ENCODE results near the gene KRT83. TPM values are rescaled to one million over a fixed set of nuclear protein-coding genes. Genes with fewer than 3 reads are reported as not detected.
A peak's percentile ranks its signal among the peaks of the same experiment; 100 is the strongest.

KRT83 gene
- total RNA-seq, 1 donor from 2014 or later = not detected

DNA sequence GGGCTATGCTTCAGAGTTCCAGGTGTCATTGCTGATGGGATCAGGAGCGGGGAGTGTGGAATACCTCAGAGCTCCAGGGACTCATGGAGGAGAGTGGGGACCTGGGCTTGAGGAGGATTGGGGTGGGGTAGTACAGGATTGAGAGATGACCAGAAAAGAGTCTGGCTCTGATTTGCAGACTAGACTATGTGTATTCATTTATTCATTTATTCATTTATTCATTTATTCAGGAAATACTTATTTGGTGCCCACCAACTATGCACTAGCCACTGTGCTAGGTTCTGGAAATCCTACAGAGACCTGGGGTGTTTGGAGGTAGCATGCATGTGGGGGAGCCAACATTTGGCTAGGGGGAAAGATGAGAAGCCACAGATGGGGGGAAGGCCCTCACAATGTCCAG is 871 bp upstream of the KRT83 start:
- no peaks in the 10 kb centered on the region for H3K4me1 ChIP-seq
- no peak overlapping the region for H3K27ac ChIP-seq
- DNase-seq = no peak
- TF ChIP-seq, protein P1, sequence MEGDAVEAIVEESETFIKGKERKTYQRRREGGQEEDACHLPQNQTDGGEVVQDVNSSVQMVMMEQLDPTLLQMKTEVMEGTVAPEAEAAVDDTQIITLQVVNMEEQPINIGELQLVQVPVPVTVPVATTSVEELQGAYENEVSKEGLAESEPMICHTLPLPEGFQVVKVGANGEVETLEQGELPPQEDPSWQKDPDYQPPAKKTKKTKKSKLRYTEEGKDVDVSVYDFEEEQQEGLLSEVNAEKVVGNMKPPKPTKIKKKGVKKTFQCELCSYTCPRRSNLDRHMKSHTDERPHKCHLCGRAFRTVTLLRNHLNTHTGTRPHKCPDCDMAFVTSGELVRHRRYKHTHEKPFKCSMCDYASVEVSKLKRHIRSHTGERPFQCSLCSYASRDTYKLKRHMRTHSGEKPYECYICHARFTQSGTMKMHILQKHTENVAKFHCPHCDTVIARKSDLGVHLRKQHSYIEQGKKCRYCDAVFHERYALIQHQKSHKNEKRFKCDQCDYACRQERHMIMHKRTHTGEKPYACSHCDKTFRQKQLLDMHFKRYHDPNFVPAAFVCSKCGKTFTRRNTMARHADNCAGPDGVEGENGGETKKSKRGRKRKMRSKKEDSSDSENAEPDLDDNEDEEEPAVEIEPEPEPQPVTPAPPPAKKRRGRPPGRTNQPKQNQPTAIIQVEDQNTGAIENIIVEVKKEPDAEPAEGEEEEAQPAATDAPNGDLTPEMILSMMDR (IDR thresholded peaks at IDR 0.05) = no peak
- intact Hi-C loops (cut with DNase I) = no loop called here
- no peak for ATAC-seq
- H3K9me3 ChIP-seq = no peaks in the 10 kb centered on the region
- H3K4me3 ChIP-seq = no peak overlapping the region
- peaks cover 23% of the 10 kb centered on the region for H3K27me3 ChIP-seq
- H3K36me3 ChIP-seq = no peaks in the 10 kb centered on the region

DNA sequence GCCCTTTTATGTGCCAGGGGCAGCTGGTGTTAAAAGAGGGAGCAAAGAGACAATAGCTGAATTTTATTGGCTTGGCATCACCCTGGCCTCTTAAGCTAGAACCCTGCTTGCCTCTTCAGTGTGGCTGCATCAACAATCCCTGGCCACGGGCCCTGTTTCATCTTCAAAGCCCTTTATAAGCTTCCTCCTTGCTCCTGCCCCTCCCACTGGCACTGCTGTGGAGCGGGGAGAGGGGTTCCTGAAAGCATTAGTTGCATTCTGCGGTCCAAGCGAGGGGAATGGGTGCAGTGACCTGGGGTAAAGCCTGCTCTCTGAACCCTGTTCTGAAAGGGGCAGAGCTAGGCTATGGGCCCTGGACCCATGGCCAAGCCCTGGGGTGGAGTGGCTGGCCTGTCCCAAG is 220 bp upstream of the KRT83 start:
- H3K9me3 ChIP-seq = no peaks in the 10 kb centered on the region
- intact Hi-C loops (cut with DNase I) = no loop called here
- ATAC-seq (no peak), DNase-seq (peak; percentile 26)
- TF ChIP-seq, protein P1 (IDR thresholded peaks at IDR 0.05) = no peak
- H3K27me3 ChIP-seq = peaks cover 23% of the 10 kb centered on the region
- H3K4me1 ChIP-seq = no peaks in the 10 kb centered on the region
- H3K27ac ChIP-seq = no peak overlapping the region
- no peak overlapping the region for H3K4me3 ChIP-seq
- no peaks in the 10 kb centered on the region for H3K36me3 ChIP-seq

DNA sequence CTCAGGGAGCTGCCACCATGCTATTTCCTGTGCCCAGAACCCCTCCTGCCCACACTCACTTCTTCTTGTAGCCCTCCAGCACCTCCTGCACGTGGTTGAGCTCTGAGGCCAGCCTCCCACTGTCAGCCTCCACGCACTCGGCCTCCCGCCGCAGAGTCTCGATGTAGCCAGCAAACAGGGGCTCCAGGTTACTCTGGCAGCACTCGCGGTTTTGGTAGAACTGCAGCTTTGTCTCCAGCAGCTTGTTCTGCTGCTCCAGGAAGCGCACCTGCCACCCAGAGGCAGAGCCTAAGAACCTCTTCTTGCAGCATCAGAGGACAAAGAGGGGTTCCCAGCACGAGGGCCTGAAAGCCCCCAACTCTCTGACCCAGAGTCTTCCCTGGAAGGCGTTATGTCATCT is 2.1 kb downstream of the KRT83 start:
- Histone ChIP-seq H3K4me1 (no peaks in the 10 kb centered on the region), H3K36me3 (no peaks in the 10 kb centered on the region), H3K27me3 (peaks cover 23% of the 10 kb centered on the region), H3K9me3 (no peaks in the 10 kb centered on the region), H3K27ac (no peak overlapping the region), H3K4me3 (no peak overlapping the region)
- no peak for ATAC-seq
- TF ChIP-seq, protein P1 (IDR thresholded peaks at IDR 0.05) = no peak
- no peak for DNase-seq
- intact Hi-C loops (cut with DNase I) = no loop called here

DNA sequence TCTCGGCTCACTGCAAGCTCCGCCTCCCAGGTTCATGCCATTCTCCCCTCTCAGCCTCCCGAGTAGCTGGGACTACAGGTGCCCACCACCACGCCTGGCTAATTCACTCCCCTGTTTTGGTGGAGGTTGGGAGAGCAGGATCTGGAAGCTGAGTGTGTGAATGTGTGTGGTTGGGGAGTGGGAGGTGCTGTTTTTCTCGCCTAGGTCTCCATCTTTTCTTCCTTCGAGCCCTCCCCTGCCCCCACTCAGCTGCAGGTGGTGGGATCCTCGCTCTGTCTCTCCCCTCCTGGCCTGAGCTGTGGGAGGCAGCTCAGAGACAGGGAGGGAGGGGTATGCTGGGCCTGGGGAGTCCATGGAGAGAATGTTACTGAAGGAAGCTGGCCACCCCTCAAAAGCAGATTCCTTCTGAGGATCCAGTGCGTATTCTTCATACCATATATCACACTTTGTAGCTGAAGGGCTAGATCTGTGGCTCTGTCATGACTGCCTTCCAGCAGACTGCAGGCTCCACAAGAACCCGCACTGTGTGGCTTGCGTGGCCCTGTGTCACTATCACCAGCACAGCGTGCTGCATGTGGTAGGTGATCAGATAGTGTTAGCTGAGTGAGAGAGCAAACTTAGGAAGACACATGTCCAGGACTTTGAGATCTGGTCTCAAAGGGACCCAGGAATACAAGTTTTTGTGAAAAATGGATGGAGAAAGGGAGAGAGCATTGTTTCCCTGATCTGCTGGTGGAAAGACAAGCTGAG is 2.8 kb downstream of the KRT83 start:
- ATAC-seq (no peak), DNase-seq (no peak)
- H3K9me3 ChIP-seq = no peaks in the 10 kb centered on the region
- no peak overlapping the region for H3K4me3 ChIP-seq
- no peaks in the 10 kb centered on the region for H3K36me3 ChIP-seq
- intact Hi-C loops (cut with DNase I) = no loop called here
- no peaks in the 10 kb centered on the region for H3K4me1 ChIP-seq
- TF ChIP-seq, protein P1 (IDR thresholded peaks at IDR 0.05) = no peak
- no peak overlapping the region for H3K27ac ChIP-seq
- peaks cover 23% of the 10 kb centered on the region for H3K27me3 ChIP-seq

DNA sequence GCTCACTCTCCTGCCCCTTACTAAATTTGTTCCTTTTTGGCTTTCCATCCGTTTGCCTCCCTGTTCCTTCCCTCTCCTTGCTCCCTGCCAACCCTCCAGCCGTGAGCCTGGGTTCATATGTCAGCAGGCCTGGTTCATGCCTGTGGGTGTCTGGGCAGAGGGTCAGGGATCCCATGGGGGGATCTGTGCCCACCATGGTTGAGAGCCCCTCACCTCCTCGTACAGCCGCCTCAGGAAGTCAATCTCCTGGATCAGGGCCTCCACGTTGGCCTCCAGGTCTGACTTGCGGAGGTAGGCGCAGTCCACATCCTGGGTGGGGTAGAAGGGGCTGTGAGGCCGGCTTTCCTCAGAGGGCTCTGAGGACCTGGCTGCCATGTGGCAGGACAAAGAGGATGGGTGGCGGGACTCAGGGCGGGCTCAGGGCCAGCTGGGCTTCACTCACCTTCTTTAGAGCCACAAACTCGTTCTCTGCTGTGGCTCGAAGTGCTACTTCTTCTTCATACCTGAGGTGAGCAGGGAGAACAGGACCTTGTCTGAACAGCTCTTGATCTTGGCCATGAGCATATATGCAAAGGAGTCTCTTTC is 3.6 kb downstream of the KRT83 start:
- ATAC-seq = no peak
- Histone ChIP-seq H3K27ac (no peak overlapping the region), H3K4me1 (no peaks in the 10 kb centered on the region), H3K4me3 (no peak overlapping the region), H3K27me3 (peaks cover 24% of the 10 kb centered on the region), H3K9me3 (no peaks in the 10 kb centered on the region), H3K36me3 (no peaks in the 10 kb centered on the region)
- TF ChIP-seq, protein P1 (IDR thresholded peaks at IDR 0.05) = no peak
- no peak for DNase-seq
- intact Hi-C loops (cut with DNase I) = no loop called here

Measured in upper lobe of right lung (tissue), 1 donor.